ENCODE data around the gene IL23A.
A peak's percentile ranks its signal among the peaks of the same experiment; 100 is the strongest.

Gene IL23A

GRCh38 chr12:56362130-56363059 lies 23.7 kb downstream of the IL23A start, which contains the start of gene APOF:
Gene APOF (minus strand): TSS chr12:56362857. CDS start chr12:56362745, 112 bp downstream.
- no peak for DNase-seq (ENCODE audit: low read depth)
- no peak within 1 kb of the TSS for H3K4me3 ChIP-seq (ENCODE audit: low read depth, low read length)
- TF ChIP-seq CTCF (IDR thresholded peaks at IDR 0.05; ENCODE audit: low read depth, low read length, missing control alignments): no peak

DNA sequence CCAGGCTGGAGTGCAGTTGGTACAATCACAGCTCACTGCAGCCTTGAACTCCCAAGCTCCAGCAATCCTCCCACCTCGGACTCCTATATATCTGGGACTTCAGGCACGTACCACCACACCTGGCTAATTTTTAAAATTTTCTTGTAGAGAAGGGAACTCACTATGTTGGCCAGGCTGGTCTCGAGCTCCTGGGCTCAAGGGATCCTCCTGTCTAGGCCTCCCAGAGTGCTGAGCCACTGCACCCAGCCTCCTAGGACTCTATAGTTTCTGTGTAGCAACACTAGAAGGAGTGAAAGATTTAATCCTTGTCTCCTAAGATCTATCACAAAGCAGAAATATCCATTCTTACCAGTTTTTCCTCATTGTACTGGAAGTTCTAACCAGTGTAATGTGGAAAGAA lies 28.3 kb downstream of the IL23A start:
- no peak for TF ChIP-seq CTCF (IDR thresholded peaks at IDR 0.05; ENCODE audit: low read depth, low read length, missing control alignments)
- no peak overlapping the region for H3K4me3 ChIP-seq (ENCODE audit: low read depth, low read length)
- DNase-seq (ENCODE audit: low read depth): no peak

GRCh38 chr12:56373515-56373914 lies 34.8 kb downstream of the IL23A start:
- DNase-seq (ENCODE audit: low read depth): no peak
- TF ChIP-seq CTCF (IDR thresholded peaks at IDR 0.05; ENCODE audit: low read depth, low read length, missing control alignments): no peak
- no peak overlapping the region for H3K4me3 ChIP-seq (ENCODE audit: low read depth, low read length)

DNA sequence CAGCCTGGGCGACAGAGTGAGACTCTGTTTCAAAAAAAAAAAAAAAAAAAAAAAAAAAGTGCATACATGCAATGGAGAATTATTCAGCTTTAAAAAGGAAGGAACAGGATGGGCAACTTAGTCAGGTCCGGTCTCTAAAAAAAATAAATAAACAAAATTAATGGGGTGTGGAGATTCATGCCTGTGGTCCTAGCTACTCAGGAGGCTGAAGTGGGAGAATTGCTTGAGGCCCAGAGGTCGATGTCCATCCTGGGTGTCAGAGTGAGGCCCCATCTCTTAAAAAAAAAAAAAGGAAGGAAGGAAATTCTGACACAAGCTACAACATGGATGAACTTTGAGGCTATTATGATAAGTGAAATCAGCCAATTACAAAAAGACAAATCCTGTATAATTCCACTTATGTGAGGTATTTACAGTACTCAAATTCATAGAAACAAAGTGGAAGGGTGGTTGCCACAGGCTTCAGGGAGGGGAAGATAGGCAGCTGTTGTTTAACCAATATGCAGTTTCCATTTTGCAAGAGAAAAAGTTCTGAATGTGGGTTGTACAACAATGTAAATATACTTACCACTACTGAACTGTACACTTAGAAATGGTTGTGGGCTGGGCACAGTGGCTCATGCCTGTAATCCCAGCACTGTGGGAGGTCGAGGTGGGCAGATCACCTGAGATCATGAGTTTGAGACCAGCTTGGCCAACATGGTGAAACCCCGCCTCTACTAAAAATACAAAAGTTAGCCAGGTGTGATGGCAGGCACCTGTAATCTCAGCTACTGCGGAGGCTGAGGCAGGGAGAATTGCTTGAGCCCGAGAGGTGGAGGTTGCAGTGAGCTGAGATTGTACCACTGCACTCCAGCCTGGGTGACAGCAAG lies 36.3 kb downstream of the IL23A start:
- H3K4me3 ChIP-seq (ENCODE audit: low read depth, low read length): no peak overlapping the region
- DNase-seq (ENCODE audit: low read depth): no peak
- no peak for TF ChIP-seq CTCF (IDR thresholded peaks at IDR 0.05; ENCODE audit: low read depth, low read length, missing control alignments)

- no peak for TF ChIP-seq CTCF (IDR thresholded peaks at IDR 0.05; ENCODE audit: low read depth, low read length, missing control alignments)
- peak; percentile 68 for DNase-seq (ENCODE audit: low read depth)
- H3K4me3 ChIP-seq (ENCODE audit: low read depth, low read length): no peak overlapping the region; the same call in 1 of the 2 replicates
Measured at GRCh38 chr12:56375598-56376434, 37.1 kb downstream of the IL23A start.

- DNase-seq (ENCODE audit: low read depth): no peak
- no peak overlapping the region for H3K4me3 ChIP-seq (ENCODE audit: low read depth, low read length)
- no peak for TF ChIP-seq CTCF (IDR thresholded peaks at IDR 0.05; ENCODE audit: low read depth, low read length, missing control alignments)
Measured at GRCh38 chr12:56377310-56377988, 38.8 kb downstream of the IL23A start.

All from GM12864 (cell line).